LNCaP clone FGC (cell line): ENCODE data around the gene RSAD2.

Experiments
- DNase-seq: peaks from one replicate; pipeline ENCODE4 v3.0.0-alpha.2; 2011; ENCODE audit warnings: low read depth
- H3K4me3 ChIP-seq: 2 replicates; pipeline ENCODE4 v1.5.1; 2011; ENCODE audit warnings: mild to moderate bottlenecking, low read depth, low read length, control low read depth
- CTCF ChIP-seq: IDR thresholded peaks from 2 replicates; pipeline ENCODE4 v1.5.1; 2012; ENCODE audit warnings: mild to moderate bottlenecking; ENCODE audit not compliant: control insufficient read depth, insufficient read depth; ENCODE audit errors: extremely low read depth

Gene RSAD2

GRCh38 chr2:6945821-6946220 is 68.2 kb downstream of the RSAD2 start:
- no peak overlapping the region for H3K4me3 ChIP-seq
- no peak for DNase-seq
- no peak for TF ChIP-seq CTCF

- peak; percentile 94 for DNase-seq
- TF ChIP-seq CTCF, result no peak
Observed at GRCh38 chr2:6946722-6947121, 69.1 kb downstream of the RSAD2 start.

More at GRCh38 chr2:6946722-6947121, 69.1 kb downstream of the RSAD2 start:
- H3K4me3 ChIP-seq, result no peak overlapping the region
